Type B pancreatic cell (in vitro differentiated cells): ENCODE measurements around the gene KRTAP9-8. TPM values are rescaled to one million over a fixed set of nuclear protein-coding genes. Genes with fewer than 3 reads are reported as not detected.
"Not testable (repeated sequence)": the region's sequence is repeated elsewhere in the genome, so short reads cannot be mapped to it uniquely, and the experiment has no call there.

Experiments used
- DNase-seq: peaks from one replicate; pipeline ENCODE4 v3.0.0; 2021; ENCODE audit warnings: mixed read lengths; ENCODE audit not compliant: unreplicated experiment; ENCODE audit errors: extremely low spot score
- H3K27ac Mint-ChIP-seq: 2 replicates; pipeline ENCODE4 v1.8.0; 2021; ENCODE audit warnings: mild to moderate bottlenecking, mixed read lengths
- H3K27me3 Mint-ChIP-seq: 2 replicates; pipeline ENCODE4 v1.8.0; 2021; ENCODE audit warnings: mixed read lengths
- H3K36me3 Mint-ChIP-seq: 2 replicates; pipeline ENCODE4 v1.8.0; 2021; ENCODE audit warnings: mixed read lengths
- H3K4me1 Mint-ChIP-seq: one replicate; pipeline ENCODE4 v1.8.0; 2021; ENCODE audit warnings: mixed read lengths; ENCODE audit not compliant: unreplicated experiment
- H3K4me3 Mint-ChIP-seq: 2 replicates; pipeline ENCODE4 v1.8.0; 2021; ENCODE audit warnings: mild to moderate bottlenecking, mixed read lengths
- H3K9me3 Mint-ChIP-seq: 2 replicates; pipeline ENCODE4 v1.8.0; 2021; ENCODE audit warnings: mixed read lengths
- total RNA-seq: library from RNA; stranded (reverse); gene quantifications from 2 replicates; pipeline ENCODE4 v1.2.1, GENCODE V29; 2021; ENCODE audit warnings: low replicate concordance
- TF ChIP-seq, protein P1 (sequence below): fragments of 200-600 bp; sonication (generic); conservative IDR thresholded peaks from 2 replicates; pipeline ENCODE4 v1.5.0; 2021; ENCODE audit warnings: antibody characterized with exemption, mild to moderate bottlenecking

The KRTAP9-8 gene
- total RNA-seq, 1 donor from 2014 or later: not detected

DNA sequence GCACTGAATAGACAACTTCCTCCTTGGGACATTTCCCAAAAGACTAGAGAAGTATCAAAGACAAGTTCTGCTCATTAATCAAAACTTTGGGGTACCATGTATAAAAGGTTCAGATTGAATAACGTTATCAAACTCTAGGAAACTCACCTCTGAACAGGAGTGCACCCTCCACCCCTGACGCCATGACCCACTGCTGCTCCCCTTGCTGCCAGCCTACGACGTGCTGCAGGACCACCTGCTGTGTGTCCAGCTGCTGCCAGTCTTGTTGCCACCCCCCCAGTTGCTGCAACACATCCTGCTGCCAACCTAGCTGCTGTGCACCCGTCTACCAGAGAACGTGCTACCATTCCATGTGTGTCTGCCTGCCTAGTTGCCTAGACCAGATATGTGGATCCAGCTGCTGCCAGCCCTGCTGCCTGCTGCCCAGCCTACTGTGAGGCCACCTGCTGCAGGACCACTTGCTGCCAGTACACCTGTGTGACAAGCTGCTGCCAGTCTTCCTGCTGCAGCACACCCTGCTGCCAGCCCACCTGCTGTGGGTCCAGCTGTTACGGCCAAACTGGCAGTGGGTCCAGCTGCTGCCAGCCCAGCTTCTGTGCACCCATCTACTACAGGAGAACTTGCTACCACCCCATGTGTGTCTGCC, 25.2 kb upstream of the KRTAP9-8 start:
- Mint-ChIP-seq H3K4me1 (peaks cover 3% of the 10 kb centered on the region), H3K36me3 (no peaks in the 10 kb centered on the region), H3K9me3 (peaks cover 8% of the 10 kb centered on the region), H3K27ac (no peak overlapping the region), H3K4me3 (no peak overlapping the region), H3K27me3 (peaks cover 10% of the 10 kb centered on the region)
- no peak for DNase-seq
- TF ChIP-seq, protein P1, sequence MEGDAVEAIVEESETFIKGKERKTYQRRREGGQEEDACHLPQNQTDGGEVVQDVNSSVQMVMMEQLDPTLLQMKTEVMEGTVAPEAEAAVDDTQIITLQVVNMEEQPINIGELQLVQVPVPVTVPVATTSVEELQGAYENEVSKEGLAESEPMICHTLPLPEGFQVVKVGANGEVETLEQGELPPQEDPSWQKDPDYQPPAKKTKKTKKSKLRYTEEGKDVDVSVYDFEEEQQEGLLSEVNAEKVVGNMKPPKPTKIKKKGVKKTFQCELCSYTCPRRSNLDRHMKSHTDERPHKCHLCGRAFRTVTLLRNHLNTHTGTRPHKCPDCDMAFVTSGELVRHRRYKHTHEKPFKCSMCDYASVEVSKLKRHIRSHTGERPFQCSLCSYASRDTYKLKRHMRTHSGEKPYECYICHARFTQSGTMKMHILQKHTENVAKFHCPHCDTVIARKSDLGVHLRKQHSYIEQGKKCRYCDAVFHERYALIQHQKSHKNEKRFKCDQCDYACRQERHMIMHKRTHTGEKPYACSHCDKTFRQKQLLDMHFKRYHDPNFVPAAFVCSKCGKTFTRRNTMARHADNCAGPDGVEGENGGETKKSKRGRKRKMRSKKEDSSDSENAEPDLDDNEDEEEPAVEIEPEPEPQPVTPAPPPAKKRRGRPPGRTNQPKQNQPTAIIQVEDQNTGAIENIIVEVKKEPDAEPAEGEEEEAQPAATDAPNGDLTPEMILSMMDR: no peak

DNA sequence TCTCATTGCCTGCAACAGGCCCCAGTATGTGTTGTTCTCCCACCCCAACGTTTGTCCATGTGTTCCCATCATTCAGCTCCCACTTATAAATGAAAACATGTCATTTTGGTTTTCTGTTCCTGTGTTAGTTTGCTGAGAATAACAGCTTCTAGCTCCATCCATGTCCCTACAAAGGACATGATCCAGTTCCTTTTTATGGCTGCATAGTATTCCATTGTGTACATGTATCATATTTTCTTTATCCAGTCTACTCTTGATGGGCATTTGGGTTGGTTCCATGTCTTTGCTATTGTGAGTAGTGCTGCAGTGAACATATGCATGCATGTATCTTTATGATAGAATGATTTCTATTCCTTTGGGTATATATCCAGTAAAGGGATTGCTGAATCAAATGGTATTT, 22.1 kb upstream of the KRTAP9-8 start:
- Mint-ChIP-seq H3K4me1 (peaks cover 3% of the 10 kb centered on the region), H3K36me3 (no peaks in the 10 kb centered on the region), H3K27ac (no peak overlapping the region), H3K4me3 (no peak overlapping the region), H3K9me3 (no peaks in the 10 kb centered on the region), H3K27me3 (peaks cover 15% of the 10 kb centered on the region)
- TF ChIP-seq, protein P1: no peak
- no peak for DNase-seq

DNA sequence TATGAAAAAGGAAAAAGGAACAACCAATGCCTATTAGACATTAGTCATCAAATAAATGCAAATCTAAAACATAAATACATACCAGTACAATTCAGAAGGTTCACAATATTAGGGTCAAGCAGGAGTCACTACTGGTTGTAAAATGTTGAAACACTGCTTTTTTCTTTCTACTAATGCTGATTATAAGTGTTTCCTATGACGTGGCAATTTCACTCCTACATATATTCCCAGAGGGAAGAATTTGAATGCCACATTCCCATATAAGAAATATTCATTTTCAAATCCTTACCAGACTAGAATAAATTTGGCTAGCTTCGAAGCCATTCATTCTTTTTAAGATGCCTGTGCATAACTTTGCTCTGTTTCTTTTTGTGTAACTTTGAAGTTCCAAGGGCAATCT, 14.0 kb upstream of the KRTAP9-8 start:
- TF ChIP-seq, protein P1: no peak
- no peaks in the 10 kb centered on the region for H3K9me3 Mint-ChIP-seq
- DNase-seq: no peak
- H3K4me1 Mint-ChIP-seq: no peaks in the 10 kb centered on the region
- H3K4me3 Mint-ChIP-seq: no peak overlapping the region
- no peak overlapping the region for H3K27ac Mint-ChIP-seq
- peaks cover 19% of the 10 kb centered on the region for H3K27me3 Mint-ChIP-seq
- H3K36me3 Mint-ChIP-seq: no peaks in the 10 kb centered on the region

DNA sequence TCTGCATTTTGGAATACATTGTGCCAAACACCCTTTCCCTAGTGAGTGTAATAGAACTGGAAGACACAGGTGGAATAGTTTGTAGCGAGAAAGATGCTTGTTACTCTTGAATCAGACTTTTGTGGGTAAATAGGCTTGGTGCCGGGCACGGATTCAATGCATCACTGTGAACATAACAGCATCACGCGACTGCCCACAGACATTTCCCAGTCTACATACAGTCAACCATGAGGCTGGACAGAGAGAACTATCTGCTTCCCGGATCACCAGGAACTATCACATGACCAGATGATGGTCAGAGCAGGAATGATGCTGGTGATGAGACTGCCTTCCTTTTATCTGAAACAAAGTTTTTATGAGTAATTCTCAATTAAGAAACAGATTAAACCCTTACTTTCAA, 11.7 kb upstream of the KRTAP9-8 start:
- no peak for DNase-seq
- Mint-ChIP-seq H3K9me3 (peaks cover 5% of the 10 kb centered on the region), H3K4me1 (no peaks in the 10 kb centered on the region), H3K36me3 (no peaks in the 10 kb centered on the region), H3K4me3 (no peak overlapping the region), H3K27me3 (peaks cover 15% of the 10 kb centered on the region), H3K27ac (no peak overlapping the region)
- TF ChIP-seq, protein P1: no peak

DNA sequence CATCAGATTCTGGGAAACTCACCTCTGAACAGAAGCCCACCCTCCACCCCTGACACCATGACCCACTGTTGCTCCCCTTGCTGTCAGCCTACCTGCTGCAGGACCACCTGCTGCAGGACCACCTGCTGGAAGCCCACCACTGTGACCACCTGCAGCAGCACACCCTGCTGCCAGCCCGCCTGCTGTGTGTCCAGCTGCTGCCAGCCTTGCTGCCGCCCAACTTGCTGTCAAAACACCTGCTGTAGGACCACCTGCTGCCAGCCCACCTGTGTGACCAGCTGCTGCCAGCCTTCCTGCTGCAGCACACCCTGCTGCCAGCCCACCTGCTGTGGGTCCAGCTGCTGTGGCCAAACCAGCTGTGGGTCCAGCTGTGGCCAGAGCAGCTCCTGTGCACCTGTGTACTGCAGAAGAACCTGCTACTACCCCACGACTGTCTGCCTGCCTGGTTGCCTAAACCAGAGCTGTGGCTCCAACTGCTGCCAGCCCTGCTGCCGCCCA, 11.2 kb upstream of the KRTAP9-8 start, which contains the start of gene KRTAP9-2:
Gene KRTAP9-2, plus strand, starts transcription at position 51 of the 498 bp plus-strand sequence. Its CDS starts 7 bp downstream, at position 58.
- DNase-seq, H3K4me3 Mint-ChIP-seq, H3K36me3 Mint-ChIP-seq, H3K27ac Mint-ChIP-seq, H3K9me3 Mint-ChIP-seq, H3K4me1 Mint-ChIP-seq: not testable (repeated sequence)
- H3K27me3 Mint-ChIP-seq: peaks cover 11% of the 10 kb centered on the region

DNA sequence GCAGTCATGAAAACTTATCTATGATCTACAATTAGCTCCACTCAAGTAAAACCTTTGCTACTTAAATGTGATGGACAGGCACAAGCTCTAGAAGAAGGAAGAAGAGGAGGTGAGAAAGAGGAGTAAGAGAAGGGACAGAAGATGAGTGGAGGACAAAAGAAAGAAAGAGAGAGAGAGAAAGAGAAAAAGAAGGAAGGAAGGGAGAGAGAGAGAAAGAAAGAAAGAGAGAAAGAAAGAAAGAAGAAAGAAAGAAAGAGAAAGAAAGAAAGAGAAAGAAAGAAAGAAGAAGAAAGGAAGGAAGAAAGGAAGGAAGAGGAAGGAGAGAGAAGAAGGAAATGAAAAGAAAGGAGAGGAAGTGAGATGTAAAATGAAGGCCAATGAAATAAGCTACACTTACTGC, 7.7 kb upstream of the KRTAP9-8 start:
- Mint-ChIP-seq H3K27ac (no peak overlapping the region), H3K4me1 (no peaks in the 10 kb centered on the region), H3K27me3 (peaks cover 27% of the 10 kb centered on the region), H3K36me3 (no peaks in the 10 kb centered on the region), H3K4me3 (no peak overlapping the region), H3K9me3 (peaks cover 5% of the 10 kb centered on the region)
- no peak for DNase-seq
- TF ChIP-seq, protein P1: no peak
